Measurements from ENCODE around the gene BCAS3. TPM values are rescaled to one million over a fixed set of nuclear protein-coding genes. Genes with fewer than 3 reads are reported as not detected.
"Not testable (repeated sequence)": the region's sequence is repeated elsewhere in the genome, so short reads cannot be mapped to it uniquely, and the experiment has no call there.

BCAS3 gene
- total RNA-seq, 1 donor from 2014 or later: 22.6 TPM

- no peaks in the 10 kb centered on the region for H3K27me3 Mint-ChIP-seq (ENCODE audit: low read depth)
Observed at GRCh38 chr17:60857556-60858080, 180.0 kb downstream of the BCAS3 start.

GRCh38 chr17:60862482-60862881 is 184.8 kb downstream of the BCAS3 start:
- H3K4me3 Mint-ChIP-seq (ENCODE audit: unreplicated experiment): no peak overlapping the region
- TF ChIP-seq CTCF (IDR thresholded peaks at IDR 0.05): no peak
- H3K27me3 Mint-ChIP-seq (ENCODE audit: low read depth): no peaks in the 10 kb centered on the region
- no peaks in the 10 kb centered on the region for H3K36me3 Mint-ChIP-seq (ENCODE audit: low read depth)
- DNase-seq (ENCODE audit: low spot score): no peak
- peaks cover 19% of the 10 kb centered on the region for H3K9me3 Mint-ChIP-seq (ENCODE audit: low read depth)
- no peak overlapping the region for H3K27ac Mint-ChIP-seq (ENCODE audit: unreplicated experiment)
- peaks cover 11% of the 10 kb centered on the region for H3K4me1 Mint-ChIP-seq (ENCODE audit: low read depth)

More at GRCh38 chr17:60857556-60858080, 180.0 kb downstream of the BCAS3 start:
- no peaks in the 10 kb centered on the region for H3K4me1 Mint-ChIP-seq (ENCODE audit: low read depth)
- H3K36me3 Mint-ChIP-seq (ENCODE audit: low read depth): peaks cover 3% of the 10 kb centered on the region
- H3K9me3 Mint-ChIP-seq (ENCODE audit: low read depth): peaks cover 19% of the 10 kb centered on the region
- no peak for TF ChIP-seq CTCF (IDR thresholded peaks at IDR 0.05)
- H3K27ac Mint-ChIP-seq (ENCODE audit: unreplicated experiment): no peak overlapping the region
- H3K4me3 Mint-ChIP-seq (ENCODE audit: unreplicated experiment): no peak overlapping the region
- DNase-seq (ENCODE audit: low spot score): no peak

GRCh38 chr17:60863892-60864707 is 186.4 kb downstream of the BCAS3 start:
- peak overlapping the region; percentile 28 for H3K27ac Mint-ChIP-seq (ENCODE audit: unreplicated experiment)
- no peaks in the 10 kb centered on the region for H3K36me3 Mint-ChIP-seq (ENCODE audit: low read depth)
- no peak for DNase-seq (ENCODE audit: low spot score)
- no peaks in the 10 kb centered on the region for H3K27me3 Mint-ChIP-seq (ENCODE audit: low read depth)
- H3K4me3 Mint-ChIP-seq (ENCODE audit: unreplicated experiment): no peak overlapping the region
- H3K9me3 Mint-ChIP-seq (ENCODE audit: low read depth): peaks cover 19% of the 10 kb centered on the region
- peaks cover 11% of the 10 kb centered on the region for H3K4me1 Mint-ChIP-seq (ENCODE audit: low read depth)
- no peak for TF ChIP-seq CTCF (IDR thresholded peaks at IDR 0.05)

- TF ChIP-seq CTCF (IDR thresholded peaks at IDR 0.05): no peak
- Mint-ChIP-seq H3K27ac (ENCODE audit: unreplicated experiment) (no peak overlapping the region), H3K4me3 (ENCODE audit: unreplicated experiment) (no peak overlapping the region), H3K27me3 (ENCODE audit: low read depth) (no peaks in the 10 kb centered on the region), H3K36me3 (ENCODE audit: low read depth) (peaks cover 2% of the 10 kb centered on the region), H3K9me3 (ENCODE audit: low read depth) (peaks cover 19% of the 10 kb centered on the region), H3K4me1 (ENCODE audit: low read depth) (peaks cover 11% of the 10 kb centered on the region)
- DNase-seq (ENCODE audit: low spot score): no peak
Observed at GRCh38 chr17:60864708-60865005, 187.0 kb downstream of the BCAS3 start.

GRCh38 chr17:60874772-60875171 is 197.1 kb downstream of the BCAS3 start:
- TF ChIP-seq CTCF (IDR thresholded peaks at IDR 0.05): no peak
- no peak overlapping the region for H3K27ac Mint-ChIP-seq (ENCODE audit: unreplicated experiment)
- no peaks in the 10 kb centered on the region for H3K27me3 Mint-ChIP-seq (ENCODE audit: low read depth)
- peaks cover 4% of the 10 kb centered on the region for H3K9me3 Mint-ChIP-seq (ENCODE audit: low read depth)
- H3K36me3 Mint-ChIP-seq (ENCODE audit: low read depth): no peaks in the 10 kb centered on the region
- H3K4me1 Mint-ChIP-seq (ENCODE audit: low read depth): no peaks in the 10 kb centered on the region
- DNase-seq (ENCODE audit: low spot score): no peak
- H3K4me3 Mint-ChIP-seq (ENCODE audit: unreplicated experiment): no peak overlapping the region

GRCh38 chr17:60886731-60887613 is 209.3 kb downstream of the BCAS3 start:
- DNase-seq (ENCODE audit: low spot score); H3K27me3 Mint-ChIP-seq (ENCODE audit: low read depth); H3K36me3 Mint-ChIP-seq (ENCODE audit: low read depth); H3K9me3 Mint-ChIP-seq (ENCODE audit: low read depth): not testable (repeated sequence)
- Mint-ChIP-seq H3K4me3 (ENCODE audit: unreplicated experiment) (peak overlapping the region; percentile 86), H3K4me1 (ENCODE audit: low read depth) (peaks cover 26% of the 10 kb centered on the region), H3K27ac (ENCODE audit: unreplicated experiment) (peak overlapping the region; percentile 90)
